Fibroblast of lung (primary cell): ENCODE results near the gene TAOK3. TPM values are rescaled to one million over a fixed set of nuclear protein-coding genes. Genes with fewer than 3 reads are reported as not detected.
A peak's percentile ranks its signal among the peaks of the same experiment; 100 is the strongest.
"Not testable (repeated sequence)": the region's sequence is repeated elsewhere in the genome, so short reads cannot be mapped to it uniquely, and the experiment has no call there.

Source experiments
- DNase-seq, 2 donors: peaks; one replicate each; pipeline versions ENCODE4 v3.0.0 to v3.0.0-alpha.2; 2010; ENCODE audit warnings: low read depth in 2 of 2
- H2AFZ ChIP-seq: 2 replicates; pipeline ENCODE4 v1.5.1; 2012; ENCODE audit warnings: low read length, control low read depth, inconsistent platforms
- H3K27ac ChIP-seq: 2 replicates; pipeline ENCODE4 v1.5.1; 2011; ENCODE audit warnings: low read length, control low read depth; ENCODE audit not compliant: insufficient read depth
- H3K27me3 ChIP-seq: 2 replicates; pipeline ENCODE4 v1.5.1; 2011; ENCODE audit warnings: mild to moderate bottlenecking, low read length; ENCODE audit not compliant: control insufficient read depth, insufficient read depth
- H3K36me3 ChIP-seq: 2 replicates; pipeline ENCODE4 v1.5.1; 2011; ENCODE audit warnings: low read length; ENCODE audit not compliant: control insufficient read depth, insufficient read depth
- H3K4me1 ChIP-seq: 2 replicates; pipeline ENCODE4 v1.5.1; 2011; ENCODE audit warnings: low read length; ENCODE audit not compliant: control insufficient read depth, insufficient read depth; ENCODE audit errors: extremely low read depth
- H3K4me2 ChIP-seq: 2 replicates; pipeline ENCODE4 v1.5.1; 2011; ENCODE audit warnings: low read length, control low read depth; ENCODE audit not compliant: insufficient read depth; ENCODE audit errors: extremely low read depth
- H3K4me3 ChIP-seq, 4 experiments: fragments of 200-600 bp in 1 of 4; sonication (generic) in 1 of 4; replicated peaks in 1 of 4; 2 replicates each; pipeline ENCODE4 v1.5.1; 2011 to 2016; ENCODE audit warnings: low read length in 4 of 4, low read depth in 3 of 4, mild to moderate bottlenecking in 3 of 4, control low read depth in 2 of 4, inconsistent platforms in 1 of 4, mixed read lengths in 1 of 4; ENCODE audit not compliant: insufficient read depth in 1 of 4; ENCODE audit errors: control extremely low read depth in 1 of 4
- H3K79me2 ChIP-seq: 2 replicates; pipeline ENCODE4 v1.5.1; 2012; ENCODE audit warnings: mild to moderate bottlenecking, low read length, inconsistent platforms; ENCODE audit not compliant: control insufficient read depth, insufficient read depth
- H3K9ac ChIP-seq: 2 replicates; pipeline ENCODE4 v1.5.1; 2011; ENCODE audit warnings: mild to moderate bottlenecking, low read length, control low read depth; ENCODE audit not compliant: insufficient read depth
- H3K9me3 ChIP-seq: 2 replicates; pipeline ENCODE4 v1.5.1; 2012; ENCODE audit warnings: low read depth, low read length; ENCODE audit not compliant: control insufficient read depth, insufficient read depth
- H4K20me1 ChIP-seq: 2 replicates; pipeline ENCODE4 v1.5.1; 2011; ENCODE audit warnings: low read length; ENCODE audit not compliant: control insufficient read depth, insufficient read depth; ENCODE audit errors: extremely low read depth
- CTCF ChIP-seq, 2 donors: IDR thresholded peaks in 1 of 2; conservative IDR thresholded peaks in 1 of 2; 1 replicate in 1 of 2; 2 replicates in 1 of 2; pipeline ENCODE4 v1.5.1; 2011 to 2012; ENCODE audit warnings: low read length in 2 of 2, control low read depth in 1 of 2, inconsistent platforms in 1 of 2, low read depth in 1 of 2, mild to moderate bottlenecking in 1 of 2
- EZH2 ChIP-seq: IDR thresholded peaks from 2 replicates; pipeline ENCODE4 v1.5.1; 2012; ENCODE audit warnings: low read length, control low read depth, mild to moderate bottlenecking; ENCODE audit errors: missing control alignments
- polyA plus RNA-seq, 2 donors: library from polyadenylated mRNA; depleted of rRNA in 1 of 2; stranded (reverse) in 1 of 2; unstranded in 1 of 2; fragments of >200 nt; gene quantifications; 2 replicates each; pipeline ENCODE4 v1.2.1, GENCODE V29; 2011 to 2012; ENCODE audit warnings: missing spikeins in 1 of 2
- total RNA-seq: library from RNA; depleted of rRNA; stranded (reverse); fragments of >200 nt; gene quantifications from 2 replicates; pipeline ENCODE4 v1.2.1, GENCODE V29; 2014

The TAOK3 gene
- total and polyA plus RNA-seq, 2 donors (not counting 1 experiment from before 2014, with no cell fraction given): 64.7 to 97.4 TPM

- DNase-seq: no peak
Observed at GRCh38 chr12:118355843-118356242, 16.9 kb downstream of the TAOK3 start.

GRCh38 chr12:118354903-118355302, 17.8 kb downstream of the TAOK3 start:
- Histone ChIP-seq H3K27me3 (no peaks in the 10 kb centered on the region), H3K36me3 (no peaks in the 10 kb centered on the region), H3K79me2 (peaks cover 66% of the 10 kb centered on the region), H3K4me3 (no peak overlapping the region), H3K4me1 (peaks cover 5% of the 10 kb centered on the region), H3K27ac (no peak overlapping the region), H3K9ac (no peak overlapping the region), H2AFZ (no peak overlapping the region), H4K20me1 (no peaks in the 10 kb centered on the region), H3K9me3 (no peaks in the 10 kb centered on the region), H3K4me2 (no peak overlapping the region)
- DNase-seq: peak in 1 of 2 donors; percentile 60
- TF ChIP-seq EZH2: no peak
- TF ChIP-seq CTCF (conservative IDR thresholded peaks at IDR 0.05 in 1 of 2, IDR thresholded peaks at IDR 0.05 in 1 of 2; ENCODE audit: low read depth in 1 of 2, low read length in 2 of 2): no peak

More at GRCh38 chr12:118355843-118356242, 16.9 kb downstream of the TAOK3 start:
- H2AFZ ChIP-seq: no peak overlapping the region
- peaks cover 8% of the 10 kb centered on the region for H3K4me1 ChIP-seq
- H3K27ac ChIP-seq: peak overlapping the region; percentile 94
- no peak overlapping the region for H3K4me2 ChIP-seq
- H3K27me3 ChIP-seq: no peaks in the 10 kb centered on the region
- no peak overlapping the region for H3K4me3 ChIP-seq
- H3K36me3 ChIP-seq: no peaks in the 10 kb centered on the region
- H3K79me2 ChIP-seq: peaks cover 65% of the 10 kb centered on the region
- H3K9me3 ChIP-seq: no peaks in the 10 kb centered on the region
- H3K9ac ChIP-seq: no peak overlapping the region
- H4K20me1 ChIP-seq: no peaks in the 10 kb centered on the region
- no peak for TF ChIP-seq EZH2
- no peak for TF ChIP-seq CTCF (conservative IDR thresholded peaks at IDR 0.05 in 1 of 2, IDR thresholded peaks at IDR 0.05 in 1 of 2; ENCODE audit: low read depth in 1 of 2, low read length in 2 of 2)

- not testable (repeated sequence) for H3K4me2 ChIP-seq, DNase-seq, H3K36me3 ChIP-seq, H3K27ac ChIP-seq, H3K9ac ChIP-seq, H3K4me3 ChIP-seq, H3K27me3 ChIP-seq, H4K20me1 ChIP-seq, H3K9me3 ChIP-seq, H2AFZ ChIP-seq, H3K4me1 ChIP-seq
- H3K79me2 ChIP-seq: peaks cover 65% of the 10 kb centered on the region
Observed at GRCh38 chr12:118354503-118354902, 18.2 kb downstream of the TAOK3 start.
